ENCODE data around the gene CNBP. TPM values are rescaled to one million over a fixed set of nuclear protein-coding genes. Genes with fewer than 3 reads are reported as not detected.
"Not testable (repeated sequence)": the region's sequence is repeated elsewhere in the genome, so short reads cannot be mapped to it uniquely, and the experiment has no call there.

The CNBP gene
- total and polyA plus RNA-seq, 2 of the 4 experiments (the other 2 are of a cell fraction): 217 to 223 TPM

- H3K27ac ChIP-seq (ENCODE audit: insufficient read depth, low read length); H2AK5ac ChIP-seq (ENCODE audit: low read depth, low read length); H2BK5ac ChIP-seq (ENCODE audit: low read depth, low read length, poor library complexity, severe bottlenecking); H3K27me3 ChIP-seq (ENCODE audit: control insufficient read depth, insufficient read depth, low read length); H2BK20ac ChIP-seq (ENCODE audit: low read depth, low read length); H3K56ac ChIP-seq (ENCODE audit: extremely low read depth, insufficient read depth, low read length); DNase-seq; BruUV-seq (replicated peaks); H3K4me1 ChIP-seq (ENCODE audit: control insufficient read depth, insufficient read depth, low read length); H3K9me3 ChIP-seq (ENCODE audit: control insufficient read depth, insufficient read depth, low read length); H3K9me1 ChIP-seq (ENCODE audit: insufficient read depth, low read length); dilution Hi-C loops (cut with HindIII; ENCODE audit: low sequenced_read_pairs, unreplicated experiment); H4K91ac ChIP-seq (ENCODE audit: insufficient read depth, low read depth, low read length); H2BK120ac ChIP-seq (ENCODE audit: low read depth, low read length); H3K14ac ChIP-seq (replicated peaks; ENCODE audit: low read depth, low read length); H4K5ac ChIP-seq (ENCODE audit: low read depth, low read length); ATAC-seq (ENCODE audit: low read depth); H3K36me3 ChIP-seq (ENCODE audit: control insufficient read depth, insufficient read depth, low read length); H3K18ac ChIP-seq (ENCODE audit: low read depth, low read length); H2AFZ ChIP-seq (replicated peaks; ENCODE audit: low read length, poor library complexity); H2BK15ac ChIP-seq (ENCODE audit: low read depth, low read length); H2AK9ac ChIP-seq (replicated peaks; ENCODE audit: low read depth, low read length, poor library complexity); H3K4me3 ChIP-seq (ENCODE audit: insufficient read depth, low read depth, low read length); in situ Hi-C loops (cut with MboI; ENCODE audit: low sequenced_read_pairs): not testable (repeated sequence)
- intact Hi-C loops (cut with micrococcal nuclease): loop anchor here (5.0 kb wide), 1 partner anchor 42 kb away; no protein-coding TSS in a partner anchor
- no CpG with 5 or more reads among the region's 20 CpGs for WGBS, 2 experiments (ENCODE audit: extremely low coverage in 2 of 2, insufficient read length in 1 of 2)
- H3K4me2 ChIP-seq (ENCODE audit: low read depth, low read length): peak overlapping the region; percentile 66; the same call in 1 of the 2 replicates
- 0 out of 2 replicates have a peak overlapping the region, but pooled peaks have one; percentile 36 for H3K23ac ChIP-seq (ENCODE audit: low read depth, low read length)
- H4K8ac ChIP-seq (ENCODE audit: low read depth in 2 of 2, low read length in 2 of 2): peak overlapping the region; percentile 60 to 93
- ChIA-PET CTCF (interaction anchor here (1.0 kb wide), 1 partner anchor 87 kb away, joined by 4 read pairs; no protein-coding TSS in a partner anchor), POLR2A (ENCODE audit: unreplicated experiment) (interaction anchor here (0.6 kb wide), 1 partner anchor 302 kb away, joined by 5 read pairs; no protein-coding TSS in a partner anchor)
- peaks cover 30% of the 10 kb centered on the region for H4K20me1 ChIP-seq (ENCODE audit: insufficient read depth, low read length)
- H3K9ac ChIP-seq (ENCODE audit: low read depth, low read length): peak overlapping the region; percentile 59; the same call in 1 of the 2 replicates
- H3K4ac ChIP-seq (ENCODE audit: low read depth, low read length): peak overlapping the region; percentile 55; the same call in 1 of the 2 replicates
- H3K79me1 ChIP-seq (ENCODE audit: low read depth in 1 of 2, low read length in 2 of 2): peaks cover 8 to 15% of the 10 kb centered on the region in 2 experiments
Observed at GRCh38 chr3:129184784-129185542, 1.3 kb upstream of the CNBP start.
